SK-N-SH treated with all-trans-retinoic acid at 6 μM for 48 hours (cell line): Measurements from ENCODE around the gene OTOR.

Experiments used
- ATAC-seq: fragments of 200-7000 bp; cut with Tn5 transposase; 3 replicates; pipeline ENCODE4 v1.9.1; 2020; ENCODE audit warnings: mild to moderate bottlenecking, moderate library complexity
- BACH2 ChIP-seq: fragments of 250-450 bp; sonication (Bioruptor Pico); IDR thresholded peaks from 2 replicates; pipeline ENCODE4 v1.9.0; 2021; ENCODE audit warnings: mild to moderate bottlenecking, borderline replicate concordance
- CSDC2 ChIP-seq: fragments of 250-450 bp; sonication (Bioruptor Pico); IDR thresholded peaks from 2 replicates; pipeline ENCODE4 v1.5.0; 2020; ENCODE audit warnings: mild to moderate bottlenecking, moderate library complexity
- ESRRG ChIP-seq: fragments of 250-450 bp; sonication (Bioruptor Pico); IDR thresholded peaks from 2 replicates; pipeline ENCODE4 v1.6.1; 2021; ENCODE audit warnings: mild to moderate bottlenecking
- GLIS3 ChIP-seq: fragments of 250-450 bp; sonication (Bioruptor Pico); IDR thresholded peaks from 2 replicates; pipeline ENCODE4 v1.5.0; 2020; ENCODE audit warnings: mild to moderate bottlenecking, moderate library complexity
- ISL1 ChIP-seq: fragments of 250-450 bp; sonication (Bioruptor Pico); IDR thresholded peaks from 2 replicates; pipeline ENCODE4 v2.1.2; 2022; ENCODE audit warnings: mild to moderate bottlenecking, moderate library complexity
- PATZ1 ChIP-seq: fragments of 250-450 bp; sonication (Bioruptor Pico); IDR thresholded peaks from 2 replicates; pipeline ENCODE4 v1.8.0; 2020; ENCODE audit warnings: mild to moderate bottlenecking, moderate library complexity, borderline replicate concordance
- PPARA ChIP-seq: fragments of 250-450 bp; sonication (Bioruptor Pico); IDR thresholded peaks from 2 replicates; pipeline ENCODE4 v1.5.0; 2020; ENCODE audit warnings: mild to moderate bottlenecking, borderline replicate concordance
- RARB ChIP-seq: fragments of 250-450 bp; sonication (Bioruptor Pico); IDR thresholded peaks from 2 replicates; pipeline ENCODE4 v1.8.0; 2021; ENCODE audit warnings: mild to moderate bottlenecking, moderate library complexity
- TCF4 ChIP-seq: fragments of 250-450 bp; sonication (Bioruptor Pico); IDR thresholded peaks from 2 replicates; pipeline ENCODE4 v1.8.0; 2021; ENCODE audit warnings: mild to moderate bottlenecking, moderate library complexity, borderline replicate concordance
- TOX ChIP-seq: fragments of 250-450 bp; sonication (Bioruptor Pico); IDR thresholded peaks from 2 replicates; pipeline ENCODE4 v1.8.0; 2021; ENCODE audit warnings: mild to moderate bottlenecking, moderate library complexity, borderline replicate concordance
- ZC3H10 ChIP-seq: fragments of 250-450 bp; sonication (Bioruptor Pico); IDR thresholded peaks from 2 replicates; pipeline ENCODE4 v1.5.1; 2021; ENCODE audit warnings: mild to moderate bottlenecking, moderate library complexity
- ZFP3 ChIP-seq: fragments of 250-450 bp; sonication (Bioruptor Pico); IDR thresholded peaks from 2 replicates; pipeline ENCODE4 v1.5.0; 2020; ENCODE audit warnings: mild to moderate bottlenecking, moderate library complexity
- ZFP30 ChIP-seq: fragments of 450-650 bp; formaldehyde crosslinking; IDR thresholded peaks from 2 replicates; pipeline ENCODE4 v1.5.0; 2022; ENCODE audit warnings: mild to moderate bottlenecking, moderate library complexity
- ZNF565 ChIP-seq: fragments of 450-650 bp; formaldehyde crosslinking; conservative IDR thresholded peaks from 2 replicates; pipeline ENCODE4 v1.5.0; 2020; ENCODE audit warnings: low read depth, mild to moderate bottlenecking, moderate library complexity
- ZNF70 ChIP-seq: fragments of 450-650 bp; formaldehyde crosslinking; IDR thresholded peaks from 2 replicates; pipeline ENCODE4 v1.5.0; 2020; ENCODE audit warnings: mild to moderate bottlenecking, moderate library complexity
- ZNF8 ChIP-seq: fragments of 450-650 bp; formaldehyde crosslinking; IDR thresholded peaks from 2 replicates; pipeline ENCODE4 v1.5.0; 2020; ENCODE audit warnings: mild to moderate bottlenecking, moderate library complexity
- TF ChIP-seq, protein P1 (sequence below): fragments of 250-450 bp; sonication (Bioruptor Pico); IDR thresholded peaks from 2 replicates; pipeline ENCODE4 v1.8.0; 2021; ENCODE audit warnings: low read depth, mild to moderate bottlenecking, moderate library complexity, borderline replicate concordance
- TF ChIP-seq, protein P2 (sequence below): fragments of 250-450 bp; sonication (Bioruptor Pico); IDR thresholded peaks from 2 replicates; pipeline ENCODE4 v1.5.0; 2020; ENCODE audit warnings: mild to moderate bottlenecking, moderate library complexity

OTOR gene

DNA sequence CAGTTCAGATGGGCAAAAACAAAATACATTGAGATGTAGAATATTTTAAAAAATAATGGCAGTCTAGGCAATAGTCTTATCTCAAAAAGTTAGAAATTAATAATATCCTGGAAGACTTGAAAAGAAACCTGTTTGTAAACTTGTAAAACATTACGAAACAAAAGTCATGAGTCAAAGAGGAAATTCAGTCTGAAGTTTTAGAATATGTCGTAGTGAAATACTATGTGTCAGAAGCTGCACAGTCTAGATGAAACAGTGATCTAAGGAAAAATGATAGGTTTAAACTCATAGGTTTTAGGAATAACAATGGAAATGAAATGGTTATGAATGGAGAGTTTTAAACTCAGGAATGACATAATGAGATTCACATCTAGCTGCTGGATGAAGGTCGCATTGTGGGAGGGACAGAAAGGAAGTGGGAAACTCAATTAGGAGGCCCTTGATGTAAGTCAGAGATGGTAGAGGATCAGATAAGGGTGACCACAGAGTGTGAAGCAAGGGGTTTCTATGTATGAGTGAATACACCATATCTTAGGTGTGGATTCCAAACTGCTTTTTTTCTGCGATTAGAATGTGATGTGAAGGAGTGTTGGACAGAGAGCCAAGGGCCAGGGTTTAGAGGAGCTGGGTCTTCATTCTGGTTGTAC, 15.5 kb upstream of the OTOR start:
- peak; percentile 56; the same call in 1 of the 2 replicates for TF ChIP-seq TCF4
- 0 out of 2 replicates have a peak, but pooled peaks have one; percentile 48 for TF ChIP-seq ISL1 (CRISPR knock-in tag)
- no peak for TF ChIP-seq RARB (CRISPR knock-in tag)
- peak; percentile 58; the same call in 1 of the 2 replicates for TF ChIP-seq PATZ1 (CRISPR knock-in tag)
- no peak for TF ChIP-seq BACH2
- TF ChIP-seq, protein P1, sequence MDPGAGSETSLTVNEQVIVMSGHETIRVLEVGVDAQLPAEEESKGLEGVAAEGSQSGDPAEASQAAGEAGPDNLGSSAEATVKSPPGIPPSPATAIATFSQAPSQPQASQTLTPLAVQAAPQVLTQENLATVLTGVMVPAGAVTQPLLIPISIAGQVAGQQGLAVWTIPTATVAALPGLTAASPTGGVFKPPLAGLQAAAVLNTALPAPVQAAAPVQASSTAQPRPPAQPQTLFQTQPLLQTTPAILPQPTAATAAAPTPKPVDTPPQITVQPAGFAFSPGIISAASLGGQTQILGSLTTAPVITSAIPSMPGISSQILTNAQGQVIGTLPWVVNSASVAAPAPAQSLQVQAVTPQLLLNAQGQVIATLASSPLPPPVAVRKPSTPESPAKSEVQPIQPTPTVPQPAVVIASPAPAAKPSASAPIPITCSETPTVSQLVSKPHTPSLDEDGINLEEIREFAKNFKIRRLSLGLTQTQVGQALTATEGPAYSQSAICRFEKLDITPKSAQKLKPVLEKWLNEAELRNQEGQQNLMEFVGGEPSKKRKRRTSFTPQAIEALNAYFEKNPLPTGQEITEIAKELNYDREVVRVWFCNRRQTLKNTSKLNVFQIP (CRISPR knock-in tag) = no peak
- TF ChIP-seq ZFP30 (CRISPR knock-in tag) = no peak
- ATAC-seq = no peak

DNA sequence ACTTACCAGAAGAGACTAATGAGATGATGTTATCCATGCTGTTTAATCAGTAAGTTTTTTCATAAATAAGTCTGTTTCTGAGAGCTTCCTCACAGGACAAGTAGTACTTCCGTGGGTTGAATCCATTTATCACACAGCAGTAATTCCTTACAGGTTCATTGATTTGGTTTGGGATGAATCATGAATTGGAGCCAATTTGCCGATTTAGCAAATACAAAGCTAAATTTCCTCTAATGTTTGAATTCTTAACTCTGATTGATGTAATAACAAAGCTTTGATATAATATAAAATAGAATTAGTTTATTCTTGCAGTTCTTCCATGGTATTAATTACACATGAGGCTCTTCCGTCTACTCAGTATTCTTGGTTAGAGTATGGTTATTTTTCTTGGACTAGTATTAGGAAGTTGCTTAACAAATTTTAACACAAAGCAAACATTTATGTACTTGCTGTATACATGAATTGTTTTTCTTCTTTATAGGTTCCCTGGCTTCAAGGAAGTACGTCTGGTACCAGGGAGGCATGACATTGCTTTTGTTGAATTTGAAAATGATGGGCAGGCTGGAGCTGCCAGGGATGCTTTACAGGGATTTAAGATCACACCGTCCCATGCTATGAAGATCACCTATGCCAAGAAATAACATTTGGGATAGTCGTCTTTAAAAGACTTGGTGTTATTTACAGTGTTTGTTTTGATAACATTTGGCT, 7.6 kb upstream of the OTOR start:
- no peak for ATAC-seq
- TF ChIP-seq PATZ1 (CRISPR knock-in tag) (no peak), ZFP30 (CRISPR knock-in tag) (no peak), GLIS3 (no peak), ZNF565 (CRISPR knock-in tag) (no peak), ISL1 (CRISPR knock-in tag) (no peak), TCF4 (no peak), ZFP3 (CRISPR knock-in tag) (no peak), CSDC2 (CRISPR knock-in tag) (no peak), ZNF70 (CRISPR knock-in tag) (no peak)
- TF ChIP-seq, protein P2, sequence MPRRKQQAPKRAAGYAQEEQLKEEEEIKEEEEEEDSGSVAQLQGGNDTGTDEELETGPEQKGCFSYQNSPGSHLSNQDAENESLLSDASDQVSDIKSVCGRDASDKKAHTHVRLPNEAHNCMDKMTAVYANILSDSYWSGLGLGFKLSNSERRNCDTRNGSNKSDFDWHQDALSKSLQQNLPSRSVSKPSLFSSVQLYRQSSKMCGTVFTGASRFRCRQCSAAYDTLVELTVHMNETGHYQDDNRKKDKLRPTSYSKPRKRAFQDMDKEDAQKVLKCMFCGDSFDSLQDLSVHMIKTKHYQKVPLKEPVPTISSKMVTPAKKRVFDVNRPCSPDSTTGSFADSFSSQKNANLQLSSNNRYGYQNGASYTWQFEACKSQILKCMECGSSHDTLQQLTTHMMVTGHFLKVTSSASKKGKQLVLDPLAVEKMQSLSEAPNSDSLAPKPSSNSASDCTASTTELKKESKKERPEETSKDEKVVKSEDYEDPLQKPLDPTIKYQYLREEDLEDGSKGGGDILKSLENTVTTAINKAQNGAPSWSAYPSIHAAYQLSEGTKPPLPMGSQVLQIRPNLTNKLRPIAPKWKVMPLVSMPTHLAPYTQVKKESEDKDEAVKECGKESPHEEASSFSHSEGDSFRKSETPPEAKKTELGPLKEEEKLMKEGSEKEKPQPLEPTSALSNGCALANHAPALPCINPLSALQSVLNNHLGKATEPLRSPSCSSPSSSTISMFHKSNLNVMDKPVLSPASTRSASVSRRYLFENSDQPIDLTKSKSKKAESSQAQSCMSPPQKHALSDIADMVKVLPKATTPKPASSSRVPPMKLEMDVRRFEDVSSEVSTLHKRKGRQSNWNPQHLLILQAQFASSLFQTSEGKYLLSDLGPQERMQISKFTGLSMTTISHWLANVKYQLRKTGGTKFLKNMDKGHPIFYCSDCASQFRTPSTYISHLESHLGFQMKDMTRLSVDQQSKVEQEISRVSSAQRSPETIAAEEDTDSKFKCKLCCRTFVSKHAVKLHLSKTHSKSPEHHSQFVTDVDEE (CRISPR knock-in tag) = no peak

DNA sequence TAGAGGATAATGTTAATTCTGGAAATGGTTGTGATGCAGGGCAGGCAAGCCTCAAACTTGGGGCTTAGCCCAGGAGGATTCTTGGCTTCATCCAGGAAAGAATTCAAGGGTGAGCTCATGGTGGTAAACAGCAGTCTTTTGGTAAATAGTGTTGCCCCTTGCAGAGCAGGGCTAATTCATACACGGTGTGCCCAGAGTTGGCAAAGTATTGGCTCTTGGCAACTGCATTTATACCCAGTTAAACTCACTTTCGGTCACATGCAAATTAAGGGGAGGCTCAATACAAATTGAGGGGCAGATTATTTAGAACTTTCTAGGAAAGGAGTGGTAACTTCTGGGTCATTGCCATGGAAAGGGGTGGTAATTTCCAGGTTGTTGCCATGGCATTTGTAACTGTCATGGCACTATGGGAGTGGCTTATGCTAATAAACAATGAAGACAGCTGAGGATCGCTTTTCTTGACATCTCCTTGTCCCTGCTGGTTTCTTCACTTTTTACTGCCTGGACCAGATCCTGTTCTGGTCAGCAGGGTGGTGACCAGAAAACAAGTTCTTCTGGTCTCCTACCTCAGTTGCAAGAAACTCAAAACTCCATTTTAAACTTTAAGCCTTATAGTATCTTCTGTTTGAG, 3.9 kb upstream of the OTOR start:
- no peak for ATAC-seq
- TF ChIP-seq, protein P2 (CRISPR knock-in tag) = no peak
- no peak for TF ChIP-seq BACH2
- TF ChIP-seq PPARA (CRISPR knock-in tag) = no peak
- TF ChIP-seq RARB (CRISPR knock-in tag) = no peak
- TF ChIP-seq CSDC2 (CRISPR knock-in tag) = no peak
- TF ChIP-seq ZNF8 (CRISPR knock-in tag) = no peak
- TF ChIP-seq GLIS3 = no peak
- TF ChIP-seq TCF4 = no peak
- TF ChIP-seq TOX = no peak
- no peak for TF ChIP-seq ESRRG
- TF ChIP-seq ZC3H10 (CRISPR knock-in tag) = no peak
- TF ChIP-seq ZFP3 (CRISPR knock-in tag) = no peak
- no peak for TF ChIP-seq ZFP30 (CRISPR knock-in tag)
- TF ChIP-seq, protein P1 (CRISPR knock-in tag) = no peak
